HEK293 (cell line): ENCODE measurements around the gene TRAPPC2L.

Source experiments
- CTCF ChIA-PET: fragments of 350-600 bp; formaldehyde crosslinking; extraction: SDS; loops from one replicate; lab custom pipeline; 2021; ENCODE audit warnings: antibody characterized with exemption; lab: Yijun Ruan, JAX
- POLR2A ChIA-PET: fragments of 300-600 bp; formaldehyde crosslinking; extraction: SDS; loops from one replicate; lab custom pipeline; 2020; ENCODE audit warnings: antibody characterized with exemption, inconsistent platforms; lab: Yijun Ruan, JAX
- H3K27ac ChIP-seq: fragments of 200-500 bp; sonication (Bioruptor generic); 2 replicates; pipeline ENCODE4 v1.5.1; 2014; ENCODE audit warnings: low read depth, low read length, control low read depth, inconsistent platforms; ENCODE audit errors: extremely low read depth
- H3K36me3 ChIP-seq, 2 experiments: fragments of 200-500 bp in 1 of 2; sonication (Bioruptor generic) in 1 of 2; 1 replicate in 1 of 2; 2 replicates in 1 of 2; pipeline ENCODE4 v1.5.1; 2014 to 2017; ENCODE audit warnings: inconsistent platforms in 2 of 2, low read length in 2 of 2; ENCODE audit not compliant: control insufficient read depth in 2 of 2, insufficient read depth in 1 of 2
- H3K4me1 ChIP-seq: fragments of 200-500 bp; sonication (Bioruptor generic); 2 replicates; pipeline ENCODE4 v1.5.1; 2014; ENCODE audit warnings: mild to moderate bottlenecking, low read length, inconsistent platforms; ENCODE audit not compliant: control insufficient read depth, insufficient read depth
- H3K4me3 ChIP-seq: 2 replicates; pipeline ENCODE4 v1.5.1; 2011; ENCODE audit warnings: low read depth, mild to moderate bottlenecking, control low read depth, low read length, moderate library complexity
- H3K9me3 ChIP-seq: fragments of 200-500 bp; sonication (Bioruptor generic); 2 replicates; pipeline ENCODE4 v1.5.1; 2014; ENCODE audit warnings: low read depth, low read length, inconsistent platforms; ENCODE audit not compliant: control insufficient read depth, insufficient read depth
- GLIS1 ChIP-seq: fragments of 450-650 bp; formaldehyde crosslinking; IDR thresholded peaks from 2 replicates; pipeline ENCODE4 v1.5.1; 2016; ENCODE audit warnings: missing biosample characterization, missing genetic modification characterization
- MEIS1 ChIP-seq: sonication (generic); formaldehyde crosslinking; IDR thresholded peaks from 2 replicates; pipeline ENCODE4 v1.8.1; 2022; ENCODE audit warnings: missing genetic modification reagents, mild to moderate bottlenecking, borderline replicate concordance
- MZF1 ChIP-seq: fragments of 450-650 bp; formaldehyde crosslinking; IDR thresholded peaks from 2 replicates; pipeline ENCODE4 v1.5.1; 2017; ENCODE audit warnings: missing biosample characterization, missing genetic modification characterization, borderline replicate concordance
- RBAK ChIP-seq: fragments of 450-650 bp; formaldehyde crosslinking; IDR thresholded peaks from 2 replicates; pipeline ENCODE4 v1.5.1; 2016; ENCODE audit warnings: missing biosample characterization, missing genetic modification characterization
- SP7 ChIP-seq: fragments of 450-650 bp; formaldehyde crosslinking; IDR thresholded peaks from 2 replicates; pipeline ENCODE4 v1.5.1; 2016; ENCODE audit warnings: missing biosample characterization, missing genetic modification characterization
- ZBTB1 ChIP-seq: fragments of 450-650 bp; formaldehyde crosslinking; IDR thresholded peaks from 2 replicates; pipeline ENCODE4 v1.5.1; 2016; ENCODE audit warnings: missing biosample characterization, missing genetic modification characterization
- ZBTB20 ChIP-seq: fragments of 450-650 bp; formaldehyde crosslinking; IDR thresholded peaks from 2 replicates; pipeline ENCODE4 v1.5.1; 2016; ENCODE audit warnings: missing biosample characterization, missing genetic modification characterization
- ZBTB21 ChIP-seq: fragments of 450-650 bp; formaldehyde crosslinking; IDR thresholded peaks from 2 replicates; pipeline ENCODE4 v1.5.1; 2017; ENCODE audit warnings: missing biosample characterization, missing genetic modification characterization
- ZNF114 ChIP-seq: fragments of 450-650 bp; formaldehyde crosslinking; IDR thresholded peaks from 2 replicates; pipeline ENCODE4 v1.5.0; 2017; ENCODE audit warnings: missing biosample characterization, missing genetic modification characterization
- ZNF157 ChIP-seq: fragments of 450-650 bp; formaldehyde crosslinking; IDR thresholded peaks from 2 replicates; pipeline ENCODE4 v1.5.1; 2016; ENCODE audit warnings: missing biosample characterization, missing genetic modification characterization
- ZNF16 ChIP-seq: fragments of 450-650 bp; formaldehyde crosslinking; IDR thresholded peaks from 2 replicates; pipeline ENCODE4 v1.5.1; 2016; ENCODE audit warnings: low read depth, missing biosample characterization, missing genetic modification characterization
- ZNF184 ChIP-seq: fragments of 450-650 bp; IDR thresholded peaks from 2 replicates; pipeline ENCODE4 v1.5.1; 2018; ENCODE audit warnings: missing biosample characterization, mild to moderate bottlenecking, missing genetic modification characterization
- ZNF214 ChIP-seq: fragments of 450-650 bp; formaldehyde crosslinking; IDR thresholded peaks from 2 replicates; pipeline ENCODE4 v1.5.1; 2017; ENCODE audit warnings: missing biosample characterization, mild to moderate bottlenecking, missing genetic modification characterization, borderline replicate concordance
- ZNF23 ChIP-seq: fragments of 450-650 bp; formaldehyde crosslinking; IDR thresholded peaks from 2 replicates; pipeline ENCODE4 v1.5.1; 2016; ENCODE audit warnings: missing biosample characterization, missing genetic modification characterization, borderline replicate concordance
- ZNF391 ChIP-seq: fragments of 450-650 bp; formaldehyde crosslinking; IDR thresholded peaks from 2 replicates; pipeline ENCODE4 v1.5.1; 2016; ENCODE audit warnings: low read depth, missing biosample characterization, missing genetic modification characterization, borderline replicate concordance
- ZNF473 ChIP-seq: fragments of 450-650 bp; formaldehyde crosslinking; IDR thresholded peaks from 2 replicates; pipeline ENCODE4 v1.5.1; 2017; ENCODE audit warnings: missing biosample characterization, missing genetic modification characterization
- ZNF501 ChIP-seq: fragments of 450-650 bp; formaldehyde crosslinking; IDR thresholded peaks from 2 replicates; pipeline ENCODE4 v1.5.1; 2016; ENCODE audit warnings: missing biosample characterization, missing genetic modification characterization
- ZNF510 ChIP-seq: fragments of 450-650 bp; formaldehyde crosslinking; IDR thresholded peaks from 2 replicates; pipeline ENCODE4 v1.5.1; 2018; ENCODE audit warnings: mild to moderate bottlenecking, missing genetic modification characterization, missing biosample characterization; ENCODE audit not compliant: insufficient replicate concordance
- ZNF521 ChIP-seq: fragments of 450-650 bp; formaldehyde crosslinking; IDR thresholded peaks from 2 replicates; pipeline ENCODE4 v1.5.1; 2017; ENCODE audit warnings: missing biosample characterization, mild to moderate bottlenecking, missing genetic modification characterization
- ZNF561 ChIP-seq: fragments of 450-650 bp; IDR thresholded peaks from 2 replicates; pipeline ENCODE4 v1.5.1; 2018; ENCODE audit warnings: missing biosample characterization, missing genetic modification characterization, borderline replicate concordance
- ZNF596 ChIP-seq: fragments of 450-650 bp; IDR thresholded peaks from 2 replicates; pipeline ENCODE4 v1.5.0; 2018; ENCODE audit warnings: missing biosample characterization, mild to moderate bottlenecking, missing genetic modification characterization, moderate library complexity
- ZNF623 ChIP-seq: fragments of 450-650 bp; formaldehyde crosslinking; IDR thresholded peaks from 2 replicates; pipeline ENCODE4 v1.5.1; 2016; ENCODE audit warnings: missing biosample characterization, missing genetic modification characterization
- ZNF76 ChIP-seq: fragments of 450-650 bp; formaldehyde crosslinking; IDR thresholded peaks from 2 replicates; pipeline ENCODE4; 2016; ENCODE audit warnings: low read depth, missing biosample characterization, missing genetic modification characterization, borderline replicate concordance
- ZSCAN30 ChIP-seq: fragments of 450-650 bp; IDR thresholded peaks from 2 replicates; pipeline ENCODE4 v1.5.1; 2018; ENCODE audit warnings: missing biosample characterization, mild to moderate bottlenecking, missing genetic modification characterization, moderate library complexity
- TF ChIP-seq, protein P1 (sequence below): sonication (generic); formaldehyde crosslinking; IDR thresholded peaks from 2 replicates; pipeline ENCODE4 v1.8.1; 2022; ENCODE audit warnings: mild to moderate bottlenecking, moderate library complexity, missing genetic modification reagents
- TF ChIP-seq, protein P2 (sequence below): IDR thresholded peaks from 2 replicates; pipeline ENCODE4 v1.6.1; 2011; ENCODE audit warnings: mild to moderate bottlenecking, low read depth, low read length, borderline replicate concordance
- TF ChIP-seq, protein P3 (sequence below): fragments of 450-650 bp; formaldehyde crosslinking; IDR thresholded peaks from 2 replicates; pipeline ENCODE4 v1.5.1; 2016; ENCODE audit warnings: missing biosample characterization, missing genetic modification characterization

TRAPPC2L gene

GRCh38 chr16:88840600-88841215 lies 16.2 kb upstream of the TRAPPC2L start:
- Histone ChIP-seq H3K4me1 (no peaks in the 10 kb centered on the region), H3K36me3 (peaks cover 0 to 13% of the 10 kb centered on the region in 2 experiments; a peak in 1 of 3 replicates), H3K27ac (no peak overlapping the region), H3K4me3 (no peak overlapping the region), H3K9me3 (no peaks in the 10 kb centered on the region)
- POLR2A ChIA-PET = no interaction called here
- TF ChIP-seq ZNF157 (tag by site-specific recombination) (no peak), ZNF214 (tag by site-specific recombination) (no peak), ZNF23 (tag by site-specific recombination) (no peak), MEIS1 (CRISPR knock-in tag) (no peak), ZNF391 (no peak)
- CTCF ChIA-PET = interaction anchor here (0.7 kb wide), 1 partner anchor 35 kb away, joined by 3 read pairs; no protein-coding TSS in a partner anchor

- ChIA-PET POLR2A (no interaction called here), CTCF (no interaction called here)
- H3K36me3 ChIP-seq = peaks cover 0 to 13% of the 10 kb centered on the region in 2 experiments; a peak in 1 of 3 replicates
- H3K9me3 ChIP-seq = no peaks in the 10 kb centered on the region
- no peak overlapping the region for H3K27ac ChIP-seq
- no peak overlapping the region for H3K4me3 ChIP-seq
- TF ChIP-seq ZSCAN30 (tag by site-specific recombination) = no peak
- TF ChIP-seq RBAK (tag by site-specific recombination) = no peak
- TF ChIP-seq ZNF391 = no peak
- TF ChIP-seq ZNF76 (tag by site-specific recombination) = no peak
- no peak for TF ChIP-seq ZNF473
- no peak for TF ChIP-seq ZBTB21 (tag by site-specific recombination)
- TF ChIP-seq ZNF114 = no peak
- TF ChIP-seq ZNF623 (tag by site-specific recombination) = no peak
- TF ChIP-seq ZNF561 (tag by site-specific recombination) = no peak
- no peaks in the 10 kb centered on the region for H3K4me1 ChIP-seq
Observed at GRCh38 chr16:88841521-88842307, 15.2 kb upstream of the TRAPPC2L start.

DNA sequence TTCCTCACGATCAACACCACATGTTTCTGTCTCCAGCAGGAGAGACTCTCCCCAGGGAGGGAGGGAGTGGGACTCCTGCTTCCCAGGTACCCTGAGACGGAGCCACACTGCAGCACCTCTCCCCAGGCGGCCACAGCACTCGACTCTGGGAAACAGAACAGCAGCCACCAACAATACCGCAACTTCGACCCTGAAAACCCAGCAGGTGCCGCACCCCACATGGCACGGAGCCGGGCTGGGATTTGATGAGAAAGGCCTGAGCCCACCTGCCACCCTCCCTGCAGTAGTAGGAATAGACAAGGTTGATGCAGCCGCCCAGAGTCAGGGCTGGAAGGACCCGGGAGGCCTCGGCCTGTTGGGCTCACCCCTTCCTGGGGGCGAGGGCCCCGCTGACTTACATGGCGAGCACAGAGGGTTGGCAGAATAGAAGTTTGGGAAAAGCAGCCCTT lies 14.6 kb upstream of the TRAPPC2L start:
- POLR2A ChIA-PET = no interaction called here
- no peak overlapping the region for H3K27ac ChIP-seq

More for the DNA sequence above, 14.6 kb upstream of the TRAPPC2L start:
- CTCF ChIA-PET = no interaction called here
- TF ChIP-seq ZNF596 (no peak), ZBTB1 (tag by site-specific recombination) (no peak), ZBTB20 (tag by site-specific recombination) (no peak), GLIS1 (tag by site-specific recombination) (no peak), RBAK (tag by site-specific recombination) (no peak), ZNF501 (no peak), MZF1 (tag by site-specific recombination) (no peak), ZNF510 (tag by site-specific recombination) (no peak), ZNF16 (tag by site-specific recombination) (no peak), ZNF184 (tag by site-specific recombination) (no peak), ZNF521 (no peak), SP7 (no peak)
- TF ChIP-seq, protein P1, sequence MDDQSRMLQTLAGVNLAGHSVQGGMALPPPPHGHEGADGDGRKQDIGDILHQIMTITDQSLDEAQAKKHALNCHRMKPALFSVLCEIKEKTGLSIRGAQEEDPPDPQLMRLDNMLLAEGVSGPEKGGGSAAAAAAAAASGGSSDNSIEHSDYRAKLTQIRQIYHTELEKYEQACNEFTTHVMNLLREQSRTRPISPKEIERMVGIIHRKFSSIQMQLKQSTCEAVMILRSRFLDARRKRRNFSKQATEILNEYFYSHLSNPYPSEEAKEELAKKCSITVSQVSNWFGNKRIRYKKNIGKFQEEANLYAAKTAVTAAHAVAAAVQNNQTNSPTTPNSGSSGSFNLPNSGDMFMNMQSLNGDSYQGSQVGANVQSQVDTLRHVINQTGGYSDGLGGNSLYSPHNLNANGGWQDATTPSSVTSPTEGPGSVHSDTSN (CRISPR knock-in tag) = no peak
- TF ChIP-seq, protein P2, sequence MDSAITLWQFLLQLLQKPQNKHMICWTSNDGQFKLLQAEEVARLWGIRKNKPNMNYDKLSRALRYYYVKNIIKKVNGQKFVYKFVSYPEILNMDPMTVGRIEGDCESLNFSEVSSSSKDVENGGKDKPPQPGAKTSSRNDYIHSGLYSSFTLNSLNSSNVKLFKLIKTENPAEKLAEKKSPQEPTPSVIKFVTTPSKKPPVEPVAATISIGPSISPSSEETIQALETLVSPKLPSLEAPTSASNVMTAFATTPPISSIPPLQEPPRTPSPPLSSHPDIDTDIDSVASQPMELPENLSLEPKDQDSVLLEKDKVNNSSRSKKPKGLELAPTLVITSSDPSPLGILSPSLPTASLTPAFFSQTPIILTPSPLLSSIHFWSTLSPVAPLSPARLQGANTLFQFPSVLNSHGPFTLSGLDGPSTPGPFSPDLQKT = no peak
- TF ChIP-seq, protein P3, sequence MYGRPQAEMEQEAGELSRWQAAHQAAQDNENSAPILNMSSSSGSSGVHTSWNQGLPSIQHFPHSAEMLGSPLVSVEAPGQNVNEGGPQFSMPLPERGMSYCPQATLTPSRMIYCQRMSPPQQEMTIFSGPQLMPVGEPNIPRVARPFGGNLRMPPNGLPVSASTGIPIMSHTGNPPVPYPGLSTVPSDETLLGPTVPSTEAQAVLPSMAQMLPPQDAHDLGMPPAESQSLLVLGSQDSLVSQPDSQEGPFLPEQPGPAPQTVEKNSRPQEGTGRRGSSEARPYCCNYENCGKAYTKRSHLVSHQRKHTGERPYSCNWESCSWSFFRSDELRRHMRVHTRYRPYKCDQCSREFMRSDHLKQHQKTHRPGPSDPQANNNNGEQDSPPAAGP (tag by site-specific recombination) = no peak
- Histone ChIP-seq H3K4me3 (no peak overlapping the region), H3K4me1 (no peaks in the 10 kb centered on the region), H3K36me3 (peaks cover 0 to 13% of the 10 kb centered on the region in 2 experiments; a peak in 1 of 3 replicates), H3K9me3 (no peaks in the 10 kb centered on the region)
